DMS114 treated with DMSO at 0.1 percent for 48 hours (cell line): Measurements from ENCODE around the gene TPRX1.
"Not testable (repeated sequence)": the region's sequence is repeated elsewhere in the genome, so short reads cannot be mapped to it uniquely, and the experiment has no call there.

Experiments used
- DNase-seq: peaks from one replicate; lab custom pipeline; 2025; ENCODE audit not compliant: unreplicated experiment; lab: John Stamatoyannopoulos, UW

TPRX1 gene

GRCh38 chr19:47803148-47803547 lies 1.2 kb downstream of the TPRX1 start:
- DNase-seq: not testable (repeated sequence)

- DNase-seq: no peak
These were observed 1.8 kb downstream of the TPRX1 start for GRCh38 chr19:47802521-47803043.

GRCh38 chr19:47801270-47801669 lies 3.1 kb downstream of the TPRX1 start:
- DNase-seq: no peak

DNA sequence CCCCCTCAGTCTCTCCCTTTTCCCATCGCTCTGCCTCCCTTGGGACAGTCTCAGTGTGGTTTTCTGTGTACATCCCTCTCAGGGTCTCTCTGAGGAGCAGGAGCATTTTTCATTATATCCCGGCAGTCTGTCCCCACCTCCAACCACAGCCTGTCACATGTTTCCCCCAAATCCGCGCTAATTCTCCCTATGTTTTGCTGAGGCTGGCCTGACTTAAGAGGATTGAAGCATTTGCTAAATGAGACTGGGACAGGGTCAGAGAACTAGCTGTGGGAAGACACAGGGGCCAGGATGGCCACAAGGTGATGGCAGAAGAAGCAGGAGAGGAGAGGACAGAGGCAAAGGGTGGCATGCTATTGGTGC lies 5.5 kb downstream of the TPRX1 start:
- no peak for DNase-seq

DNA sequence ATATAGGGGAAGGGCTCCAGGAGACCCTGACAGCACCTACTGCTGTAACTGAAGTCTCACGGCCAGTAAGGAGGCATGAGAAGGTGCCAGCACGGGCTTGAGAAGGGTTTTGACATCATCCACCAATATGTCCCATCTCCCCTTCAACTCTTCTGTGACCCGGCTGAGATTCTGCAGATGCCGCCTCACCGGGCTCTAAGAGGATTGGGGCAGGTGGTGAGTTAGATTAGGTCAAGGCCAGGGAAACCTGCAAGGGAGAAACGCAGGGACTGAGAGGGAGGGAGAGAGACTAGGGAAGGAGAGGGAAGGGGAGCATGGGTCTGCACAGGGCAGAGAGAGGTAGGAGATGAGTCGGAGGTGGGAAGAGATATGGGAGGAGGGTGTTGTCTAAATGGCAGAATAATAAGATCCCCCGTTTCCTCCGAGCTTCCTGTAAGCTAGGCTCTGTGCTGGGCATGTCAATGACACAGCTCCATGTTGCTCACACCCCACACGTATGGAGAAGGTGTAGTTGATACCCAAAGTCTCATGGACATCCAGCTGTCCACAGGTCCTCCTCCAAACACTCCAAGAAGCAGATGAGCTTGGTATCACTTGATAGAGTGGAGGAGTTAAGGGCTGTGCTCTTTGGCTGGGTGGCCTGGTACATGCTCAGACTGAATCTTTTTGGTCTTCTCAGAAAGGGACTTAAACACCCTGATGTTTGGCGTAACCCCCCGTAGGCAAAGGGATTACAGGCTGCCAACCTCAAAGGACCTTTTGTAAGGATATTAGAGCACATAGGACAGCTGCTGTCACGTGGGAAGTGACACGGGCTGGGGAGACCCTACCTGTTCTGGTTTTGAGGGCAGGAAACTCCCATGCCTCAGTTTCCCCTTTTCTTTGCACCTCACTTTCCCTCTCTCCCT lies 6.1 kb downstream of the TPRX1 start:
- DNase-seq: no peak

GRCh38 chr19:47796785-47797184 lies 7.6 kb downstream of the TPRX1 start:
- DNase-seq: no peak

GRCh38 chr19:47794526-47794925 lies 9.8 kb downstream of the TPRX1 start:
- no peak for DNase-seq

- DNase-seq: no peak
These were observed 11.7 kb downstream of the TPRX1 start for GRCh38 chr19:47792616-47793015.

- peak; percentile 31 for DNase-seq
These were observed 13.9 kb downstream of the TPRX1 start for GRCh38 chr19:47790398-47790814.

- DNase-seq: not testable (repeated sequence)
These were observed 14.5 kb downstream of the TPRX1 start for GRCh38 chr19:47789811-47790210.

DNA sequence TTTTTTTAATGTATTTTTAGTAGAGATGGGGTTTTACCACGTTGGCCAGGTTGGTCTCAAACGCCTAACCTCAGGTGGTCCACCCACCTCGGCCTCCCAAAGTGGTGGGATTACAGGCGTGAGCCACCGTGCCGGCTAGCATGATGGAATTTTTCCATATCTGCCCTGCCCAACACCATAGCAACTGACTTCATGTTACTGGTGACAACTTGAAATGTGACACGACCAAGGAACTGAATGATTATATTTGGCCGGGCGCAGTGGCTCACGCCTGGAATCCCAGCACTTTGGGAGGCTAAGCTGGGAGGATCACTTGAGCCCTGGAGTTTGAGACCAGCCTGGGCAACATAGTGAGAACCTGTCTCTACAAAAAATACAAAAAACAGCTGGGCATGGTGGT lies 17.0 kb downstream of the TPRX1 start:
- DNase-seq: not testable (repeated sequence)

- no peak for DNase-seq
These were observed 17.8 kb downstream of the TPRX1 start for GRCh38 chr19:47786566-47786965.

- DNase-seq: no peak
These were observed 22.6 kb downstream of the TPRX1 start for GRCh38 chr19:47781590-47782262.

- DNase-seq: no peak
These were observed 24.2 kb downstream of the TPRX1 start for GRCh38 chr19:47780215-47780551.

GRCh38 chr19:47779524-47780214 lies 24.7 kb downstream of the TPRX1 start:
- DNase-seq: no peak

- no peak for DNase-seq
These were observed 25.4 kb downstream of the TPRX1 start for GRCh38 chr19:47778954-47779351.

DNA sequence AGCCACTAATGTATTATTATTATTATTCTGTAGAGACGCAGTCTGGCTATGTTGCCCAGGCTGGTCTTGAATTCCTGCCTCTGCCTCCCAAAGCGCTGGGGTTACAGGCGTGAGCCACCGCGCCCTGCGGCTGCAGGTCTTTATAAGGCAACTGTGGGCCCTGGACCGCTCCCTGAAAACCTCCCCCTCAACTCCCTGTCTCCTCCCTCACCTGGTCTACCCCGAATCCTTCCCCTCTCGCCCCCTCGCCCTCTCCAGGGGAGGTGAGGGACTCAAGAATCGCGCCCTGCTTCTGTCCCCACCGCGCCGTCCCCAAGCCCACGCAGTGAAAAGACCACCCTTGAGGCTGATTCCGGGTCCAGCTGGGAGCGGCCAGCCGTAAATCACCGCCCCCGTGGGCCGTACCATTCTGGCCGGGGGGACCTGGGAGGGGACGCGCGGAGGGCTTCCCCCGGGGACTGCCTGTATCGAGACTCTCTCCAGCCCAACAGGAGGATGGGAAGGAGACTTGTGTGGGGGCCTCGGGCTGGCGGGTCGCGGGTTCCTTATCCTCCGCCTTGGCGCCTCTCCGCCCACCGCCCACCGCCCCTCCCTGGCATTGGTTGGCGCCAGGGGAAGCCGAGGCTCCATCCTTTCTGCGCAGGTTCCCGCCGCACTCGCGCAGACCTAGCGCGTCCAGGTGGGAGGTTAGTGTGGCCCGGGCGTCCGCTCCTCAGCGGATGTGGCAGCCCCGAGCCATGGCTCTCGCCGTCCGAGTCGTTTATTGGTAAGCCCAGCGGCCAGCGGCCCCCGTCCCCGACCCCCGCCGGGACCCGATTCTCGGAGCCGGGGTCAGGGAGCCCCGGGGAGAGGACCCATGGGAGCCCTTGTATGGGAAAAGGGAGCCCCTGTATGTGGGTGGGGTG lies 26.1 kb downstream of the TPRX1 start, which contains the start of gene SELENOW:
Gene SELENOW (plus strand): TSS at position 655 of the 905 bp plus-strand sequence. CDS start 83 bp downstream, at position 738.
- DNase-seq: no peak

DNA sequence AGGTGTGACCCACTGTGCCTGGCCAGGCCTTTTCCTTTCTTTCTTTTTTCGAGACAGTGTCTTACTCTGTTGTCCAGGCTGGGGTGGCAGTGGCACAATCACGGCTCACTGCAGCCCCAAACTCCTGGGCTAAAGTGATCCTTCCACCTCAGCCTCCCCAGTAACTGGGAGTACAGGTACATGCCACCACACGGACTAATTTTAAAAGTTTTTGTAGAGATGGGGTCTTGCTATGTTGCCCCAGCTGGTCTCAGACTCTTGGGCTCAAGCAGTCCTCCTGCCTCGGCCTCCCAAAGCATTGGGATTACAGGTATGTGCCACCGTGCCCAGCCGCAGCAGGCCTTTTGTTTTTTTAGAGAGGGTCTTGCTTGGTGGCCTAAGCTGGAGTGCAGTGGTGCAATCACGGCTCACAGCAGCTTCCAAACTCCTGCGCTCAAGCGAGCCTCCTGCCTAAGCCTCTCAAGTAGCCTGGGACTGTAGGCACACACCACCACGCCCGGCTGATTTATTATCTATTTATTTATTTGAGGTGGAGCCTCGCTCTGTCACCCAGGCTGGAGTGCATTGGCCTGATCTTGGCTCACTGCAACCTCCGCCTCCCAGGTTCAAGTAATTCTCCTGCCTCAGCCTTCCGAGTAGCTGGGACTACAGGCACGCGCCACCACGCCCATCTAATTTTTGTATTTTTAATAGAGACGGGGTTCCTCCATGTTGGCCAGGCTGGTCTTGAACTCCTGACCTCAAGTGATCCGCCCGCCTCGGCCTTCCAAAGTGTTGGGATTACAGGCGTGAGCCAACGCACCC lies 26.9 kb downstream of the TPRX1 start:
- DNase-seq: not testable (repeated sequence)

DNA sequence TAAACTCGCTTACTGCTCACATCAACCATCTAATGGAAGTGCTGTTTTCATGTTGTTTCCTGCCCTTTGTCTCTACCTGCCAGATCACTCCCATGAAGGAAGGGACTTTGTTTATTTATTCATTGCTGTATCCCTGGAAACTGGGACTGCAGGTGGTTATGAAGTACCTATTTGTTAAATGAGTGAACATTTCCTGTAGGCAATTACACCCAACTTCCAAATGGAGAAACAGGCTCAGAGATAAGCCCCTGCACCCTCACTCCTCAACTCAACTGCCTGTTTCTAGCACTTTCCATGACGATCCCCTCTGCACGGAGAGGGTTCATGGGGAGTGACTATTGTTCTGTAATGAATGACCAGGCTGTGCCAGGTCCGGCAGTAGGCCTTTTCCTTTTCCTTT lies 27.8 kb downstream of the TPRX1 start:
- DNase-seq: no peak

DNA sequence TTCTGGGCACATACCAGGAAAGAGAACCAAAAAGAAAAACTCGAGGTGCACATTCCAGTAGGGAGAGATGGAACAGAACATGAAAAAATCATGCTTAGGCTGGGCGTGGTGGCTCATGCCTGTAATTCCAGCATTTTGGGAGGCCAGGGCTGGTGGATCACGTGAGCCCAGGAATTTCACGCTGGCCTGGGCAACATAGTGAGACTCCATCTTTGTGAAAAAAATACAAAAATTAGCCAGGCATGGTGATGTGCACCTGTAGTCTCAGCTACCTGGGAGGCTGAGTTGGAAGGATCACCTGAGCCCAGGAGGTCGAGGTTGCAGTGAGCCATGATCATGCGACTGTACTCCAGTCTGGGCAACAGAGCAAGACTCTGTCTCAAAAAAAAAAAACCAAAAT lies 33.1 kb downstream of the TPRX1 start:
- not testable (repeated sequence) for DNase-seq
